Measurements from ENCODE around the gene CRYZ.
"Not testable (repeated sequence)": the region's sequence is repeated elsewhere in the genome, so short reads cannot be mapped to it uniquely, and the experiment has no call there.

The CRYZ gene

GRCh38 chr1:74686928-74687327, 45.9 kb downstream of the CRYZ start:
- no peak for FAIRE-seq
- no peak for DNase-seq (ENCODE audit: extremely low spot score, insufficient read length, low read depth)

GRCh38 chr1:74684301-74684700, 48.5 kb downstream of the CRYZ start:
- DNase-seq (ENCODE audit: extremely low spot score, insufficient read length, low read depth) (no peak), FAIRE-seq (no peak)

GRCh38 chr1:74683656-74684055, 49.2 kb downstream of the CRYZ start:
- FAIRE-seq (no peak), DNase-seq (ENCODE audit: extremely low spot score, insufficient read length, low read depth) (no peak)

GRCh38 chr1:74681851-74682250, 51.0 kb downstream of the CRYZ start:
- FAIRE-seq (no peak), DNase-seq (ENCODE audit: extremely low spot score, insufficient read length, low read depth) (no peak)

- DNase-seq (ENCODE audit: extremely low spot score, insufficient read length, low read depth) = no peak
- FAIRE-seq = peak; percentile 73
Observed at GRCh38 chr1:74681449-74681848, 51.4 kb downstream of the CRYZ start.

- DNase-seq (ENCODE audit: extremely low spot score, insufficient read length, low read depth) (no peak), FAIRE-seq (no peak)
Observed at GRCh38 chr1:74681001-74681400, 51.8 kb downstream of the CRYZ start.

- FAIRE-seq (no peak), DNase-seq (ENCODE audit: extremely low spot score, insufficient read length, low read depth) (no peak)
Observed at GRCh38 chr1:74679811-74680210, 53.0 kb downstream of the CRYZ start.

- DNase-seq (ENCODE audit: extremely low spot score, insufficient read length, low read depth) (no peak), FAIRE-seq (no peak)
Observed at GRCh38 chr1:74677926-74678325, 54.9 kb downstream of the CRYZ start.

GRCh38 chr1:74674278-74675048, 58.4 kb downstream of the CRYZ start:
- FAIRE-seq = no peak
- no peak for DNase-seq (ENCODE audit: extremely low spot score, insufficient read length, low read depth)

GRCh38 chr1:74673351-74674111, 59.3 kb downstream of the CRYZ start, which contains the start of gene ERICH3:
Gene ERICH3 (minus strand): TSS chr1:74673792. CDS start chr1:74673519, 273 bp downstream.
- FAIRE-seq (no peak), DNase-seq (ENCODE audit: extremely low spot score, insufficient read length, low read depth) (no peak)

- FAIRE-seq; DNase-seq (ENCODE audit: extremely low spot score, insufficient read length, low read depth): not testable (repeated sequence)
Observed at GRCh38 chr1:74670866-74671265, 62.0 kb downstream of the CRYZ start.

All from GM18507 (cell line).